Measurements from ENCODE around the gene USP9X.

- TF ChIP-seq CTCF (conservative IDR thresholded peaks at IDR 0.05; ENCODE audit: low read length) (no peak), EZH2phosphoT487 (IDR thresholded peaks at IDR 0.05; ENCODE audit: borderline replicate concordance) (no peak)
Measured at GRCh38 chrX:41066391-41066790, 18.9 kb upstream of the USP9X start.
